GM10266 (cell line): ENCODE data around the gene ADCYAP1.

ENCODE experiments used
- DNase-seq: peaks from one replicate; pipeline ENCODE4 v3.0.0; 2012; ENCODE audit errors: extremely low spot score
- CTCF ChIP-seq: IDR thresholded peaks from 2 replicates; pipeline ENCODE4 v1.5.1; 2012; ENCODE audit warnings: mild to moderate bottlenecking, low read depth; ENCODE audit not compliant: control insufficient read depth, insufficient read depth; ENCODE audit errors: missing control alignments

The ADCYAP1 gene

GRCh38 chr18:911025-911424, 6.4 kb downstream of the ADCYAP1 start:
- DNase-seq, result no peak
- no peak for TF ChIP-seq CTCF

GRCh38 chr18:911486-911885, 6.8 kb downstream of the ADCYAP1 start:
- TF ChIP-seq CTCF, result no peak
- DNase-seq, result no peak

- DNase-seq, result no peak
- no peak for TF ChIP-seq CTCF
These were observed 11.9 kb downstream of the ADCYAP1 start for GRCh38 chr18:916562-916961.

- TF ChIP-seq CTCF, result no peak
- DNase-seq, result no peak
These were observed 14.4 kb downstream of the ADCYAP1 start for GRCh38 chr18:919078-919477.

GRCh38 chr18:923144-923866, 18.6 kb downstream of the ADCYAP1 start:
- no peak for TF ChIP-seq CTCF
- no peak for DNase-seq

GRCh38 chr18:924987-925386, 20.3 kb downstream of the ADCYAP1 start:
- no peak for DNase-seq
- no peak for TF ChIP-seq CTCF

GRCh38 chr18:926946-927345, 22.3 kb downstream of the ADCYAP1 start:
- DNase-seq, result no peak

More at GRCh38 chr18:926946-927345, 22.3 kb downstream of the ADCYAP1 start:
- no peak for TF ChIP-seq CTCF
